Hepatocyte (in vitro differentiated cells): Measurements from ENCODE around the gene VIL1. TPM values are rescaled to one million over a fixed set of nuclear protein-coding genes. Genes with fewer than 3 reads are reported as not detected.

ENCODE experiments used
- DNase-seq: peaks from one replicate; pipeline ENCODE4 v3.0.0-alpha.2; 2016; ENCODE audit warnings: low spot score
- H2AFZ ChIP-seq: fragments of 200-600 bp; sonication (generic); 2 replicates; pipeline ENCODE4 v1.6.0; 2016; ENCODE audit warnings: antibody characterized with exemption, mild to moderate bottlenecking
- H3K27ac ChIP-seq: fragments of 200-600 bp; sonication (generic); 2 replicates; pipeline ENCODE4 v1.5.1; 2016; ENCODE audit warnings: mild to moderate bottlenecking
- H3K27me3 ChIP-seq: fragments of 200-600 bp; sonication (generic); 2 replicates; pipeline ENCODE4 v1.6.1; 2016
- H3K36me3 ChIP-seq: fragments of 200-600 bp; sonication (generic); replicated peaks from 2 replicates; pipeline ENCODE4 v1.5.1; 2016; ENCODE audit warnings: low read depth; ENCODE audit not compliant: insufficient read depth
- H3K4me1 ChIP-seq: fragments of 200-600 bp; sonication (generic); 2 replicates; pipeline ENCODE4 v1.5.1; 2016; ENCODE audit warnings: mild to moderate bottlenecking, moderate library complexity; ENCODE audit not compliant: insufficient read depth
- H3K4me2 ChIP-seq: fragments of 200-600 bp; sonication (generic); 2 replicates; pipeline ENCODE4 v1.6.0; 2016
- H3K4me3 ChIP-seq: fragments of 200-600 bp; sonication (generic); 2 replicates; pipeline ENCODE4 v1.5.1; 2016; ENCODE audit warnings: mild to moderate bottlenecking
- H3K79me2 ChIP-seq: fragments of 200-600 bp; sonication (generic); 2 replicates; pipeline ENCODE4 v1.6.0; 2017; ENCODE audit warnings: mild to moderate bottlenecking
- H3K9me2 ChIP-seq: fragments of 200-600 bp; sonication (generic); replicated peaks from 2 replicates; pipeline ENCODE4 v1.6.0; 2017; ENCODE audit warnings: mild to moderate bottlenecking; ENCODE audit not compliant: insufficient read depth
- H3K9me3 ChIP-seq: fragments of 200-600 bp; sonication (generic); 2 replicates; pipeline ENCODE4 v1.5.1; 2016; ENCODE audit warnings: low read depth, mild to moderate bottlenecking
- H4K20me1 ChIP-seq: fragments of 200-600 bp; sonication (generic); 2 replicates; pipeline ENCODE4 v1.6.0; 2016; ENCODE audit warnings: mild to moderate bottlenecking; ENCODE audit not compliant: insufficient read depth, poor library complexity, severe bottlenecking
- EZH2 ChIP-seq: fragments of 200-600 bp; sonication (generic); IDR thresholded peaks from 2 replicates; pipeline ENCODE4 v1.6.1; 2016; ENCODE audit warnings: antibody characterized with exemption, mild to moderate bottlenecking, borderline replicate concordance
- EZH2phosphoT487 ChIP-seq: fragments of 200-600 bp; sonication (generic); IDR thresholded peaks from one replicate; pipeline ENCODE4 v1.6.1; 2018; ENCODE audit warnings: antibody characterized with exemption, mild to moderate bottlenecking, low read depth, moderate library complexity; ENCODE audit not compliant: unreplicated experiment, severe bottlenecking
- WGBS: methylation state at CpG from one replicate; pipeline ENCODE4 v1.1.6; 2016; ENCODE audit warnings: low lambda C conversion rate; ENCODE audit errors: missing lambda C conversion rate; 5-methylcytosine and 5-hydroxymethylcytosine counted together
- polyA plus RNA-seq: library from polyadenylated mRNA; unstranded; fragments of >200 nt; fragmentation: Nextera tagmentation; extraction: Ambion mirVana; gene quantifications from 2 replicates; pipeline ENCODE4 v1.2.1, GENCODE V29; 2016
- total RNA-seq: library from RNA; depleted of rRNA; stranded (reverse); fragments of >200 nt; gene quantifications from 2 replicates; pipeline ENCODE4 v1.2.3, GENCODE V29; 2014
- TF ChIP-seq, protein P1 (sequence below): fragments of 200-600 bp; sonication (generic); IDR thresholded peaks from 2 replicates; pipeline ENCODE4 v1.5.1; 2016; ENCODE audit warnings: antibody characterized with exemption, mild to moderate bottlenecking; ENCODE audit not compliant: poor library complexity

The VIL1 gene
- total and polyA plus RNA-seq, 2 experiments from 2014 or later, result 160 to 261 TPM

- Histone ChIP-seq H3K4me2 (no peak overlapping the region), H3K4me1 (peaks cover 9% of the 10 kb centered on the region), H3K9me3 (no peaks in the 10 kb centered on the region), H3K9me2 (no peaks in the 10 kb centered on the region), H2AFZ (no peak overlapping the region), H3K27ac (no peak overlapping the region), H3K4me3 (no peak overlapping the region), H4K20me1 (no peaks in the 10 kb centered on the region), H3K27me3 (no peaks in the 10 kb centered on the region), H3K36me3 (no peaks in the 10 kb centered on the region), H3K79me2 (no peaks in the 10 kb centered on the region)
- no peak for TF ChIP-seq EZH2phosphoT487
- no peak for TF ChIP-seq EZH2
- TF ChIP-seq, protein P1, sequence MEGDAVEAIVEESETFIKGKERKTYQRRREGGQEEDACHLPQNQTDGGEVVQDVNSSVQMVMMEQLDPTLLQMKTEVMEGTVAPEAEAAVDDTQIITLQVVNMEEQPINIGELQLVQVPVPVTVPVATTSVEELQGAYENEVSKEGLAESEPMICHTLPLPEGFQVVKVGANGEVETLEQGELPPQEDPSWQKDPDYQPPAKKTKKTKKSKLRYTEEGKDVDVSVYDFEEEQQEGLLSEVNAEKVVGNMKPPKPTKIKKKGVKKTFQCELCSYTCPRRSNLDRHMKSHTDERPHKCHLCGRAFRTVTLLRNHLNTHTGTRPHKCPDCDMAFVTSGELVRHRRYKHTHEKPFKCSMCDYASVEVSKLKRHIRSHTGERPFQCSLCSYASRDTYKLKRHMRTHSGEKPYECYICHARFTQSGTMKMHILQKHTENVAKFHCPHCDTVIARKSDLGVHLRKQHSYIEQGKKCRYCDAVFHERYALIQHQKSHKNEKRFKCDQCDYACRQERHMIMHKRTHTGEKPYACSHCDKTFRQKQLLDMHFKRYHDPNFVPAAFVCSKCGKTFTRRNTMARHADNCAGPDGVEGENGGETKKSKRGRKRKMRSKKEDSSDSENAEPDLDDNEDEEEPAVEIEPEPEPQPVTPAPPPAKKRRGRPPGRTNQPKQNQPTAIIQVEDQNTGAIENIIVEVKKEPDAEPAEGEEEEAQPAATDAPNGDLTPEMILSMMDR, result no peak
- no peak for DNase-seq
- 68% methylated on average over 1 of the region's 1 CpG for WGBS
These were observed 33.2 kb downstream of the VIL1 start for GRCh38 chr2:218452079-218452478.

- Histone ChIP-seq H3K9me2 (no peaks in the 10 kb centered on the region), H2AFZ (no peak overlapping the region), H3K4me3 (no peak overlapping the region), H3K4me1 (no peaks in the 10 kb centered on the region), H3K36me3 (no peaks in the 10 kb centered on the region), H3K79me2 (no peaks in the 10 kb centered on the region), H3K27ac (no peak overlapping the region), H3K9me3 (no peaks in the 10 kb centered on the region), H3K27me3 (no peaks in the 10 kb centered on the region), H4K20me1 (no peaks in the 10 kb centered on the region), H3K4me2 (no peak overlapping the region)
- over 99% methylated on average over 3 of the region's 3 CpGs for WGBS
- TF ChIP-seq EZH2phosphoT487, result no peak
- TF ChIP-seq, protein P1, result no peak
- TF ChIP-seq EZH2, result no peak
- DNase-seq, result no peak
These were observed 37.9 kb downstream of the VIL1 start for GRCh38 chr2:218456849-218457248.

GRCh38 chr2:218458598-218458997 lies 39.7 kb downstream of the VIL1 start:
- WGBS, result 96% methylated on average over 1 of the region's 1 CpG
- Histone ChIP-seq H3K36me3 (no peaks in the 10 kb centered on the region), H3K27me3 (no peaks in the 10 kb centered on the region), H2AFZ (no peak overlapping the region), H3K27ac (no peak overlapping the region), H3K9me2 (no peaks in the 10 kb centered on the region), H4K20me1 (no peaks in the 10 kb centered on the region), H3K4me2 (no peak overlapping the region), H3K79me2 (no peaks in the 10 kb centered on the region), H3K4me1 (no peaks in the 10 kb centered on the region), H3K4me3 (no peak overlapping the region), H3K9me3 (no peaks in the 10 kb centered on the region)
- DNase-seq, result no peak
- TF ChIP-seq EZH2, result no peak
- TF ChIP-seq, protein P1, result no peak
- no peak for TF ChIP-seq EZH2phosphoT487
